Measurements from ENCODE around the gene UBXN10.

GRCh38 chr1:20192364-20192763 lies 6.5 kb downstream of the UBXN10 start:
- TF ChIP-seq CTCF (IDR thresholded peaks at IDR 0.05): no peak
- no peak for TF ChIP-seq ZFX (IDR thresholded peaks at IDR 0.05; ENCODE audit: borderline replicate concordance)

Data from 22Rv1 (cell line).